ENCODE data around the gene MIF4GD.
"Not testable (repeated sequence)": the region's sequence is repeated elsewhere in the genome, so short reads cannot be mapped to it uniquely, and the experiment has no call there.

MIF4GD gene

GRCh38 chr17:75288359-75288758 lies 17.3 kb upstream of the MIF4GD start:
- no peak for DNase-seq

GRCh38 chr17:75287221-75287620 lies 16.2 kb upstream of the MIF4GD start:
- no peak for DNase-seq

- no peak for DNase-seq
Observed at GRCh38 chr17:75285123-75285522, 14.1 kb upstream of the MIF4GD start.

GRCh38 chr17:75280189-75280588 lies 9.2 kb upstream of the MIF4GD start:
- DNase-seq: not testable (repeated sequence)

- no peak for DNase-seq
Observed at GRCh38 chr17:75277664-75278071, 6.6 kb upstream of the MIF4GD start.

- no peak for DNase-seq
Observed at GRCh38 chr17:75273977-75274708, 3.1 kb upstream of the MIF4GD start.

GRCh38 chr17:75272848-75273184 lies 1.8 kb upstream of the MIF4GD start:
- DNase-seq: no peak

- no peak for DNase-seq
Observed at GRCh38 chr17:75271955-75272847, 1.2 kb upstream of the MIF4GD start.

GRCh38 chr17:75271233-75271954 lies 363 bp upstream of the MIF4GD start:
- peak; percentile 21 to 80 (median 79) for DNase-seq

- peak; percentile 36 to 77 (median 71) for DNase-seq
Observed at GRCh38 chr17:75270218-75270965, 639 bp downstream of the MIF4GD start.

- DNase-seq: peak in 1 of 3 experiments; percentile 53
Observed at GRCh38 chr17:75269844-75270217, 1.2 kb downstream of the MIF4GD start.

GRCh38 chr17:75267411-75268232 lies 3.4 kb downstream of the MIF4GD start:
- peak in 1 of 3 experiments; percentile 5 for DNase-seq

- DNase-seq: no peak
Observed at GRCh38 chr17:75267153-75267410, 3.9 kb downstream of the MIF4GD start.

GRCh38 chr17:75266316-75267152 lies 4.5 kb downstream of the MIF4GD start:
- no peak for DNase-seq

GRCh38 chr17:75265614-75266315 lies 5.3 kb downstream of the MIF4GD start:
- no peak for DNase-seq

- DNase-seq: no peak
Observed at GRCh38 chr17:75263055-75263454, 8.0 kb downstream of the MIF4GD start.

- DNase-seq: no peak
Observed at GRCh38 chr17:75262112-75262606, 8.9 kb downstream of the MIF4GD start.

GRCh38 chr17:75261336-75262111 lies 9.5 kb downstream of the MIF4GD start, which contains the start of the genes GGA3 and MRPS7:
GGA3 (minus strand) TSS chr17:75261606; CDS start chr17:75261587, 19 bp downstream.
MRPS7 (plus strand) TSS chr17:75261879; CDS start chr17:75261901, 22 bp downstream.
- peak; percentile 93 to 96 (median 95) for DNase-seq

Measured in NCI-H1417 (cell line).